Fibroblast of lung (primary cell): ENCODE measurements around the gene EPS8.

Experiments used
- CTCF ChIP-seq, 2 donors: IDR thresholded peaks in 1 of 2; conservative IDR thresholded peaks in 1 of 2; 1 replicate in 1 of 2; 2 replicates in 1 of 2; pipeline ENCODE4 v1.5.1; 2011 to 2012; ENCODE audit warnings: low read length in 2 of 2, control low read depth in 1 of 2, inconsistent platforms in 1 of 2, low read depth in 1 of 2, mild to moderate bottlenecking in 1 of 2
- EZH2 ChIP-seq: IDR thresholded peaks from 2 replicates; pipeline ENCODE4 v1.5.1; 2012; ENCODE audit warnings: low read length, control low read depth, mild to moderate bottlenecking; ENCODE audit errors: missing control alignments

- no peak for TF ChIP-seq CTCF (conservative IDR thresholded peaks at IDR 0.05 in 1 of 2, IDR thresholded peaks at IDR 0.05 in 1 of 2; ENCODE audit: low read depth in 1 of 2, low read length in 2 of 2)
- TF ChIP-seq EZH2 = no peak
Observed at GRCh38 chr12:15819644-15820437, 30.7 kb upstream of the EPS8 start.
